NCI-H187 treated with DMSO at 0.1 percent for 48 hours (cell line): Measurements from ENCODE around the gene UNC5C.
"Not testable (repeated sequence)": the region's sequence is repeated elsewhere in the genome, so short reads cannot be mapped to it uniquely, and the experiment has no call there.

Experiments
- DNase-seq: peaks from one replicate; lab custom pipeline; 2025; lab: John Stamatoyannopoulos, UW

The UNC5C gene

GRCh38 chr4:95180531-95181242 lies 368.1 kb downstream of the UNC5C start:
- DNase-seq = no peak

- no peak for DNase-seq
Observed at GRCh38 chr4:95178938-95179337, 369.8 kb downstream of the UNC5C start.

DNA sequence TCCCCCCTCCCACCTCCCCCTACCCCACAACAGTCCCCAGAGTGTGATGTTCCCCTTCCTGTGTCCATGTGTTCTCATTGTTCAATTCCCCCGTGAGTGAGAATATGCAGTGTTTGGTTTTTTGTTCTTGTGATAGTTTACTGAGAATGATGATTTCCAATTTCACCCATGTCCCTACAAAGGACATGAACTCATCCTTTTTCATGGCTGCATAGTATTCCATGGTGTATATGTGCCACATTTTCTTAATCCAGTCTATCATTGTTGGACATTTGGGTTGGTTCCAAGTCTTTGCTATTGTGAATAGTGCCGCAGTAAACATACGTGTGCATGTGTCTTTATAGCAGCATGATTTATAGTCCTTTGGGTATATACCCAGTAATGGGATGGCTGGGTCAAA lies 377.4 kb downstream of the UNC5C start:
- not testable (repeated sequence) for DNase-seq

- no peak for DNase-seq
Observed at GRCh38 chr4:95170176-95170575, 378.6 kb downstream of the UNC5C start.

DNA sequence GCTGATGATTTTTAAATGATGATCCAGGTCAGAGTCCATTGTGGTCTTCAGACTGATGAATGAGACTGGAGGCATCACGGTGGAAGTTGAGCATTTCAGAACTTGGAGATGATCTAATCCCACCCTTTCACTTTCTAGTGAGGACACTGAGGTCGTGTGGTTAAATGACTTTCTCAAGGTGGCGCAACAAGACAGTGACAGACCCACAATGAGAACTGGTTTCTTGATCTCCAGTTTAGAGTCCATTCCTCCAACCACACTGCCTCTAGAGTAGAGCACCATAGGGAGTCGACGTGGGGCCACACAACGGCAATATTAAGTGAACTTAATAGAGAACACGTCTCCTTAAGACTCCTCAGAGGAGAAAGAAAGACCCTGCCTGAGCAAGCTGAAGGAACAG lies 381.0 kb downstream of the UNC5C start:
- no peak for DNase-seq

DNA sequence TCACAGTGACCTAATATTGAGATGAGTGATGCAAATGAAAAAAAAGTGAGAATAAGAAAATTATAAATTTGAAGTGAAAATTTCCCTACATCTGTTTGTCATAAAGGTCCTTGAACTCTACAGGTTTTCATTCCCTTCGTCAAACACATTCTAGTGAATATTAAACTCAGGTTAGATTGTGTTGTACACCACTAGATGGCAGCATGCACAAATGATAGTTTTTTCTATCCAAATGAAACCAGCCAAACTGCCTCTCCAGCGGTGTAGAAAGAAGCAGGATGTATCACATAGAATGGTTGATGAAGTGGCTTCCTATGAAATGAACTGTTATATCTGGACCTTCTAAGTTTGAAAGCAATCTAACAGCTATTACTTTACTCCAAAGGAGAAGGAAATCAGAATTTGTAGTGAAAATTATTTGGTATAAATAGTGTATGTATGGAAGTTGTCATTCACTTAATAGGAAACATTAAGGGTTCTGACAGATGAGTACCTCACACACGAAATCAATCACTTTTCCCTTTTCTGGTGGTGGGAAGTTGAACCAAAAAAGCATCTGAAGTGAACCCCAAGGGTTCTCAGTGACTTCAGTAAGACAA lies 382.7 kb downstream of the UNC5C start:
- DNase-seq = peak; percentile 64

DNA sequence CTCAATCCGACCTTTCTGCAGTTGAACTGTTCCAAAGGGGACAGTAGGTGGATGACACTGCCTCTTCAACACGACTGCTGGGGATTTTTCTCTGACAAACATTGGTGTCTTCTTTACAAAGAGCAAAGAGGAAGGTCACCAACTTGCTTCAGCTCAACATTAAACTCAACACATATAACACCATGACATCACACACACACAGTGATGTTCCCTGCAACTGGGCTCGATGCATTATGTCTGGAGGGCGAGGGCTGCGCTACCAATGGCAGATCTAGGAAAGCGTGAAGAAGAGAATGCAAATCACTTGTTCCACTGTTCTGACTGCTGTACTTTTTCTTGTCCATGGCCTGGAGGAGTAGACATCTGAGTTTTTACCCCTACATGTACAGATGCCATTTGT lies 385.9 kb downstream of the UNC5C start:
- DNase-seq = no peak

GRCh38 chr4:95161781-95162469 lies 386.8 kb downstream of the UNC5C start:
- DNase-seq = no peak

- DNase-seq = no peak
Observed at GRCh38 chr4:95159384-95159783, 389.4 kb downstream of the UNC5C start.

DNA sequence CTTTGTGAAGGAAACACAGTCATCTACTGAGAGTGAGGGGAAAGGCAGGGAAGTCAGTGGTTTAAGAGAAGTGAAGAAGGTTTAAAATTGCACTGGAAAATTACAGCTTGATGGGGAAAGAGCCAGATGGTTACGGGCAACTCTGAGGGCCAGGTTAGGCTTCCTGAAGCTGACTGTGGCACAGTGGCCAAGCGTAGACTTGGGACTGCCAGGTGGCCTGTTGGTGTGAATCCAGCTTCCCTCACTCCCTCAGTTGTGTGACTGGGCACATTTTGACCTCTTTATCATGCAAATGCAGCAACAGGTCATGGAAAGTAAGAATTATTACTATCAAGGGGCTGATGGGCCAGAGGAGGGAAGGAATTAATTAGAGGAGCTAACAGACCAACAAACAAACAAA lies 390.1 kb downstream of the UNC5C start:
- DNase-seq = no peak

GRCh38 chr4:95158045-95158444 lies 390.7 kb downstream of the UNC5C start:
- DNase-seq = no peak

DNA sequence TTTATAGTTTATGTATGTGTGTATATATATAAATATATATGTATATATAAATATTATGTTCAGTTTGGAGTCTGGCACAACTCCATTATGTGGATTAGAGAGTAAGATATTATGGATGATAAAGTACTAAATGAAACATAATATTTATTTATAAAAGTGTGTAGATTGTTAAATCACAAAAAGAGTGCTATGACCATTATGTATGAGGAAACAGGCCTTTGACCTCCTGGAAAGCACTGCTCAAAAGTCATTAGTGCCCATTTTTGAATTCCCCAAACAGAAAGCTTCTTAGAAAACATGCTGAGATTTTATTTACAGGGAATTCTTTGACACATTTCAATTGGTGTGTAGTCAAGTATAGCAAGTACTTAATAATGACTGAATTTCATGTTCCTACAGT lies 391.2 kb downstream of the UNC5C start:
- no peak for DNase-seq

GRCh38 chr4:95156452-95156765 lies 392.4 kb downstream of the UNC5C start:
- no peak for DNase-seq

- no peak for DNase-seq
Observed at GRCh38 chr4:95155759-95156451, 392.9 kb downstream of the UNC5C start.

- no peak for DNase-seq
Observed at GRCh38 chr4:95153182-95153581, 395.6 kb downstream of the UNC5C start.

GRCh38 chr4:95151255-95151654 lies 397.5 kb downstream of the UNC5C start:
- no peak for DNase-seq

- DNase-seq = no peak
Observed at GRCh38 chr4:95142932-95143331, 405.8 kb downstream of the UNC5C start.

DNA sequence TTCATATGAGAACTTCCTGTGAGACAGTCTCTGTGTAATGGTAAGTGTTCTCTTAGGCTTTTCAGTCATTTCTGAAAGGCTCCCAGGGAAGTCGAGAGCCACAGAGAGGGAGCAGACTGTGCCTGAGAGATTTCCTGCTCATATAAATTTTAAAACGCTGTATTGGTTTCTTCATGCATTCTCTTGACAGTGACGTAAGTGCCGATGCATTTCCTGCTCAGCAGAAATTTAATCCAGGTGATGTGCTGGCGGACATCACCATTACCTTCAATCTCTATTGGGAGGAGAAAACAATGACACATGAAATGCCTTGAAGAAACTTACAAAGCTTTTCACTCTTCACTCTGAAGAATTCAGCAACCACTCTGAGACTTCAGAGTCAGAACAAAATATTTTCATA lies 407.4 kb downstream of the UNC5C start:
- DNase-seq = no peak

DNA sequence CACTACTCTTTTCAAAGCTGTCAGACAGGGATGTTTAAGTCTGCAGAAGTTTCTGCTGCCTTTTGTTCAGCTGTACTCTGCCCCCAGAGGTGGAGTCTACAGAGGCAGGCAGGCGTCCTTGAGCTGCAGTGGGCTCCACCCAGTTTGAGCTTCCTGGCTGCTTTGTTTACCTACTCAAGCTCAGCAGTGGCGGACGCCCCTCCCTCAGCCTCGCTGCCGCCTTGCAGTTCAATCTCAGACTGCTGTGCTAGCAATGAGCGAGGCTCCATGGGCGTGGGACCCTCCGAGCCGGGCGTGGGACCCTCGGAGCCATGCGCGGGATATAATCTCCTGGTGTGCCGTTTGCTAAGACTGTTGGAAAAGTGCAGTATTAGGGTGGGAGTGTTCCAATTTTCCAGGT lies 409.3 kb downstream of the UNC5C start:
- DNase-seq = not testable (repeated sequence)

DNA sequence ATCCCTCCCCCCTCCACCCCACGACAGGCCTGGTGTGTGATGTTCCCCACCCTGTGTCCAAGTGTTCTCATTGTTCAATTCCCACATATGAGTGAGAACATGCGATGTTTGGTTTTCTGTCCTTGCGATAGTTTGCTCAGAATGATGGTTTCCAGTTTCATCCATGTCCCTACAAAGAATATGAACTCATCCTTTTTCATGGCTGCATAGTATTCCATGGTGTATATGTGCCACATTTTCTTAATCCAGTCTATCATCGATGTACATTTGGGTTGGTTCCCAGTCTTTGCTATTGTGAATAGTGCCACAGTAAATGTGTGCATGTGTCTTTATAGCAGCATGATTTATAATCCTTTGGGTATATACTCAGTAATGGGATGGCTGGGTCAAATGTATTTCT lies 414.8 kb downstream of the UNC5C start:
- DNase-seq = not testable (repeated sequence)

DNA sequence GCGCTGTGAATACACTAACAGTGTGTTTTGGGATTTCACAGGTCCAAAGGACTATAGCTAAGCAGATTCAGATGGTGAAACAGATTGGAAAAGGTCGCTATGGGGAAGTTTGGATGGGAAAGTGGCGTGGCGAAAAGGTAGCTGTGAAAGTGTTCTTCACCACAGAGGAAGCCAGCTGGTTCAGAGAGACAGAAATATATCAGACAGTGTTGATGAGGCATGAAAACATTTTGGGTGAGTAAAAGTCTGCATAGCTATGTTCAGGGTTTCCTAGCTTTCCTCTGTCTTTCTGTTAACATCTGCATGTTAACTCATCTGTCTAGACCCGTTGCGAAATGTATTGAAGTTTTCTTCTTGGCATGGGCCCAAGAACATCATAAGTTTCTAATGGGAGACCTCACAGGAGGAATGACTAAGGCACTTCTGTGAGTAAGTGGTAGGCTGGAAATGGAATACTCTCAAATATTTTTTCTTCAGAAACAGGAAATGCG lies 418.9 kb downstream of the UNC5C start:
- no peak for DNase-seq

- DNase-seq = no peak
Observed at GRCh38 chr4:95129031-95129430, 419.7 kb downstream of the UNC5C start.
